ENCODE data around the gene SLC16A1.
A peak's percentile ranks its signal among the peaks of the same experiment; 100 is the strongest.
"Not testable (repeated sequence)": the region's sequence is repeated elsewhere in the genome, so short reads cannot be mapped to it uniquely, and the experiment has no call there.

Gene SLC16A1

GRCh38 chr1:112923234-112923958 lies 32.6 kb downstream of the SLC16A1 start:
- no peak for DNase-seq

- DNase-seq, result no peak
Measured at GRCh38 chr1:112911506-112912220, 44.3 kb downstream of the SLC16A1 start.

GRCh38 chr1:112909847-112910246 lies 46.1 kb downstream of the SLC16A1 start:
- no peak for DNase-seq

GRCh38 chr1:112906150-112906698 lies 49.8 kb downstream of the SLC16A1 start:
- no peak for DNase-seq

GRCh38 chr1:112905395-112906149 lies 50.4 kb downstream of the SLC16A1 start:
- DNase-seq, result no peak

- DNase-seq, result no peak
Measured at GRCh38 chr1:112904831-112905261, 51.1 kb downstream of the SLC16A1 start.

GRCh38 chr1:112904071-112904830 lies 51.7 kb downstream of the SLC16A1 start:
- DNase-seq, result peak; percentile 86

GRCh38 chr1:112902221-112902620 lies 53.8 kb downstream of the SLC16A1 start:
- no peak for DNase-seq

- DNase-seq, result no peak
Measured at GRCh38 chr1:112901387-112901786, 54.6 kb downstream of the SLC16A1 start.

GRCh38 chr1:112896783-112897182 lies 59.2 kb downstream of the SLC16A1 start:
- no peak for DNase-seq

- DNase-seq, result no peak
Measured at GRCh38 chr1:112894561-112895011, 61.4 kb downstream of the SLC16A1 start.

- no peak for DNase-seq
Measured at GRCh38 chr1:112894010-112894292, 62.0 kb downstream of the SLC16A1 start.

- no peak for DNase-seq
Measured at GRCh38 chr1:112893288-112894009, 62.5 kb downstream of the SLC16A1 start.

GRCh38 chr1:112889906-112890305 lies 66.1 kb downstream of the SLC16A1 start:
- DNase-seq, result not testable (repeated sequence)

GRCh38 chr1:112889052-112889768 lies 66.8 kb downstream of the SLC16A1 start:
- no peak for DNase-seq

GRCh38 chr1:112888630-112889029 lies 67.4 kb downstream of the SLC16A1 start:
- DNase-seq, result no peak

- DNase-seq, result no peak
Measured at GRCh38 chr1:112887599-112888283, 68.3 kb downstream of the SLC16A1 start.

GRCh38 chr1:112884996-112885395 lies 71.0 kb downstream of the SLC16A1 start:
- not testable (repeated sequence) for DNase-seq

- DNase-seq, result no peak
Measured at GRCh38 chr1:112882271-112882744, 73.7 kb downstream of the SLC16A1 start.

GRCh38 chr1:112881742-112882127 lies 74.3 kb downstream of the SLC16A1 start:
- DNase-seq, result no peak

GRCh38 chr1:112879834-112880233 lies 76.2 kb downstream of the SLC16A1 start:
- no peak for DNase-seq

Data from HCEC 1CT (cell line).